IPS DF 6.9 (cell line): ENCODE measurements around the gene CBFA2T2.
"Not testable (repeated sequence)": the region's sequence is repeated elsewhere in the genome, so short reads cannot be mapped to it uniquely, and the experiment has no call there.

ENCODE experiments used
- DNase-seq: peaks from one replicate; pipeline ENCODE4 v3.0.0-alpha.2; 2013; ENCODE audit warnings: low read depth, low spot score
- H3K27ac ChIP-seq: one replicate; pipeline ENCODE4 v1.5.1; 2013; ENCODE audit warnings: low read length, control low read depth
- H3K27me3 ChIP-seq: 2 replicates; pipeline ENCODE4 v1.6.1; 2013; ENCODE audit warnings: mild to moderate bottlenecking, low read length; ENCODE audit not compliant: control insufficient read depth, insufficient read depth
- H3K36me3 ChIP-seq: 2 replicates; pipeline ENCODE4 v1.6.1; 2013; ENCODE audit warnings: low read length; ENCODE audit not compliant: control insufficient read depth, insufficient read depth
- H3K4me1 ChIP-seq: 2 replicates; pipeline ENCODE4 v1.6.1; 2013; ENCODE audit warnings: low read length; ENCODE audit not compliant: control insufficient read depth, insufficient read depth
- H3K4me3 ChIP-seq: 2 replicates; pipeline ENCODE4 v1.5.1; 2013; ENCODE audit warnings: mild to moderate bottlenecking, low read length
- H3K9me3 ChIP-seq: 2 replicates; pipeline ENCODE4 v1.6.1; 2013; ENCODE audit warnings: low read length, inconsistent platforms; ENCODE audit not compliant: control insufficient read depth, insufficient read depth
- WGBS: extraction: QIAGEN DNeasy Blood & Tissue Kit; methylation state at CpG from one replicate; pipeline ENCODE4 v1.1.7; 2013; ENCODE audit warnings: mixed read lengths, missing lambda C conversion rate; ENCODE audit not compliant: insufficient read length, insufficient coverage; 5-methylcytosine and 5-hydroxymethylcytosine counted together

CBFA2T2 gene

DNA sequence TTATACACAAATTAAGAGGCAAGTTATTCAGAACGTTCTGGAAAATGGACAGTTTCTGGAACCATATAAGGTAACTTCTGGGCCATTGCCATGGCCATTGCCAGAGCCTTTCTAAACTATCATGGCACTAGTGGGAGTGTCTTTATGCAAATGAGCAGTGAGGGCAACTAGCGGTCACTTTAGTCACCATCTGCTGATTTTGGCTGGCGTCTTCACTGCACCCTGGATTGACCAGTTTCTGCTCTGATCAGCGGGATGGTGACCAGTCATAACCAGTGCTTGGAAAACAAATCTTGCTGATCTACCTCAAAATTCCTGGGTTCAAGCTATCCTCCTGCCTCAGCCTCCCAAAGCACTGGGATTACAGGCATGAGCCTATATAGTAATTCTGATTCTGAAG, 39.0 kb upstream of the CBFA2T2 start:
- Histone ChIP-seq H3K4me3 (no peak overlapping the region), H3K4me1 (no peaks in the 10 kb centered on the region), H3K27ac (no peak overlapping the region), H3K36me3 (no peaks in the 10 kb centered on the region), H3K27me3 (no peaks in the 10 kb centered on the region), H3K9me3 (no peaks in the 10 kb centered on the region)
- DNase-seq: no peak
- no CpG with 5 or more reads among the region's 4 CpGs for WGBS

DNA sequence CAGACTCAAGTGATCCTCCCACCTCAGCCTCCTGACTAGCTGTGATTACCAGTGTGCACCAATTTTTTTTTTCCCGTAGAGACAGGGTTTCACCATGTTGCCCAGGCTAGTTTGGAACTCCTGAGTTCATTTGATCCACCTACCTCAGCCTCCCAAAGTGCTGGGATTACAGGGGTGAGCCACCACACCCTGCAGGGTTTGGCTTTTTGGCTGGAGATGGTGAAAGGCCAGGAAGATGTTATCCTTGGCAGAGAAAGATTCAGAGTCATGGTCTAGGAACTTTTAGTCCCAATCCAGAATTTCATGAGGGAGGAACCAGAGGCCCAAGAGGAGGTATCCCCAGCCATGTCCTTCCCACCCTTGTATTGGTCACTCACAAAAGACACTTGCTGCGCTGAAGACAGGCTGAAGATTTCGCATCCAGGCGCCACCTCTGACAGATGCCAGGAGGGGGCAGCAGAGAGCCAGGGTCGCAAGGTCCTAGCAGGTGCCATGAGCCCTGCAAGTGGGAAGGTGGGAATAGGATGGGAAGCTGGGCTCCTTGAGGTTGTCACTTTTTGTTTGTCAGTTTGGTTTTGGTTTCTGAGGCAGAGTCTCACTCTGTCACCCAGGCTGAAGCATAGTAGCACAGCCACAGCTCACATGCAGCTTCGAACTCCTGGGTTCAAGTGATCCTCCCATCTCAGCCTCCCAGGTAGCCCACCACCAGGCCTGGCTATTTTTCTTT, 32.8 kb upstream of the CBFA2T2 start:
- not testable (repeated sequence) for H3K4me3 ChIP-seq
- WGBS: no CpG with 5 or more reads among the region's 6 CpGs
- peak; percentile 83 for DNase-seq

DNA sequence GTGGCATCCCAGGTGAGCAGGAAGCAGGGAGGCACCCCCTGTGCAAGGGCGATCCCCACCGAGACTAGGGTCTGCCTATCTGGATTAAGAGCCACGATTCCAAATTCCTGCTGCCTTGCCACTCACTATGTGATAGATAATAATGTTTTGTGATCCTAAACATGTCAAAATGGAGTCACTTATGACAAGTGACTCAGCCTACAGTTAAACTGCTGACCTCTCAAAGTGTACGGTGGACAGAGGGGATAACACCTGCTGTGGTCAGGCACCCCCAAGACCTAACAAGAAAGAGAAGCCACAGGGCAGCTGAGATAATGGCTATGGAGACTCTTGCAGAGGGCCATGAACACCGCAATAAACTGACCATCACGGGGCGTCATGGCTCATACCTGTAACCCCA, 30.3 kb upstream of the CBFA2T2 start:
- H3K27me3 ChIP-seq: no peaks in the 10 kb centered on the region
- H3K4me3 ChIP-seq: no peak overlapping the region
- no peaks in the 10 kb centered on the region for H3K36me3 ChIP-seq
- WGBS: no CpG with 5 or more reads among the region's 7 CpGs
- no peak for DNase-seq
- no peaks in the 10 kb centered on the region for H3K4me1 ChIP-seq
- H3K9me3 ChIP-seq: no peaks in the 10 kb centered on the region
- H3K27ac ChIP-seq: no peak overlapping the region

More for the DNA sequence above, 32.8 kb upstream of the CBFA2T2 start:
- H3K4me1 ChIP-seq, H3K27ac ChIP-seq, H3K27me3 ChIP-seq, H3K9me3 ChIP-seq, H3K36me3 ChIP-seq: not testable (repeated sequence)

DNA sequence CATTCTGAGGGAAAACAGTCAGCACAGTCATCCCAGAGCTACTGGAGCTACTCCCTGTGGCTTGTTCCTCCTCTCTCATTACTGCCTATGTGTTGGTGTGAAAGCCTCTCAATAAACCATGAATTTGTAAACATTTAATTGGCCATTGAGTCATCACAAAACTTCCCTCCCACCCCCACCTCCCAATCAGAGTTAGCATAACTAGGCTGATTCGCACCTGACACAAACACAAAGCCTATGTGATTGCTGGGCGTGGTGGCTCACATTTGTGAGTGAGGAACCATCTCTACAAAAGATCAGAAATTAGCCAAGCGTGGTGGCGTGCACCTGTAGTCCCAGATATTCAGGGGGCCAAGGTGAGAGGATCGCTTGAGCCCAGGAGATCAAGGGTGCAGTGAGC, 29.2 kb upstream of the CBFA2T2 start:
- no CpG with 5 or more reads among the region's 5 CpGs for WGBS
- H3K4me3 ChIP-seq: no peak overlapping the region
- no peaks in the 10 kb centered on the region for H3K9me3 ChIP-seq
- no peaks in the 10 kb centered on the region for H3K27me3 ChIP-seq
- no peak for DNase-seq
- H3K27ac ChIP-seq: no peak overlapping the region
- H3K4me1 ChIP-seq: no peaks in the 10 kb centered on the region
- no peaks in the 10 kb centered on the region for H3K36me3 ChIP-seq

DNA sequence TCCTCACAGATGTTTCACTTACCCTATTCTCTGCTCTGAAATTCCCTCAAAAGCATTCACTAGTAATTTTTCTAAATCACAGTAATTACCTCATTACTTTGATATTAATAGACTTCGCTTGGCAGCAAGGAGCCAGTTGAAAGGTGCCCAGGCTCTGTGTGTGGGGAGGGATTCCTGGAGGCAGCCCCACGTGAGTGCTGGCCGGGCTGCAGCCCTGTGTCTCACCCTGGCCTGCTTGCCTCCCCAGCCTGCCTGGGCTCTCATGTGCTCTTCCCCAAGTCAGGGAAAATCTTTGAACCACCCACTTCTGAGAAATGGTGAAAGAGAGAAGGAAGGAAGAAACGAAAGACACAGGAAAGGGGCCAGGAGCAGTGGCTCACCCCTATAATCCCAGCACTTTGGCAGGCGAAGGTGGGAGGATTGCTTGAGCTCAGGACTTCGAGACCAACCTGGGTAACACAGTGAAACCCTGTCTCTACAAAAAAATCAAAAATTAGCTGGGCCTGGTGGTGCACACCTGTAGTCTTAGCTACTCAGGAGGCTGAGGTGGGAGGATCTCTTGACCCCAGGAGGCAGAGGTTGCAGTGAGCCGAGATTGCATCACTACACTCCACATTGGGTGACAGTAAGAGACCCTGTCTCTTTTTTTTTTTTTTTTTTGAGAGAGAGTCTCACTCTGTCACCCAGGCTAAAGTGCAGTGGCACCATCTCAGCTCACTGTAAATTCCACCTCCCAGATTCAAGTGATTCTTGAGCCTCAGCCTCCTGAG, 26.4 kb upstream of the CBFA2T2 start:
- H3K27ac ChIP-seq: no peak overlapping the region
- no peaks in the 10 kb centered on the region for H3K36me3 ChIP-seq
- no peaks in the 10 kb centered on the region for H3K4me1 ChIP-seq
- H3K27me3 ChIP-seq: no peaks in the 10 kb centered on the region
- no peaks in the 10 kb centered on the region for H3K9me3 ChIP-seq
- H3K4me3 ChIP-seq: no peak overlapping the region
- no CpG with 5 or more reads among the region's 7 CpGs for WGBS
- DNase-seq: no peak

DNA sequence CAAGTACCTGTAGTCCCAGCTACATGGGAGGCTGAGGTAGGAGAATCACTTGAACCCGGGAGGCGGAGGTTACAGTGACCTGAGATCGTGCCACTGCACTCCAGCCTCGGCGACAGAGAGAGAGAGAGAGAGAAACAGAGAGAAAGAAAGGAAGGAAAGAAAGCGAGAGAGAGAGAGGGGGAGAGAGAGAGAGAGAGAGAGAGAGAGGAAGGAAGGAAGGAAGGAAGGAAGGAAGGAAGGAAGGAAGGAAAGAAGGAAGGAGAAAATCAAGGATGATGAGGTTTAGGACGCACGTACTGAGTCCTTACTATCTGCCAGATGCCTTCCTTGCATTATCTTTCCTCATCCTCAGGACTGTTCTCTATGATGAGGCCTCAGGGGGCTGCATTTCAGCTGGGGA, 25.1 kb upstream of the CBFA2T2 start:
- H3K27ac ChIP-seq, H3K4me3 ChIP-seq, H3K4me1 ChIP-seq, DNase-seq, H3K27me3 ChIP-seq, H3K9me3 ChIP-seq, H3K36me3 ChIP-seq: not testable (repeated sequence)
- no CpG with 5 or more reads among the region's 8 CpGs for WGBS

DNA sequence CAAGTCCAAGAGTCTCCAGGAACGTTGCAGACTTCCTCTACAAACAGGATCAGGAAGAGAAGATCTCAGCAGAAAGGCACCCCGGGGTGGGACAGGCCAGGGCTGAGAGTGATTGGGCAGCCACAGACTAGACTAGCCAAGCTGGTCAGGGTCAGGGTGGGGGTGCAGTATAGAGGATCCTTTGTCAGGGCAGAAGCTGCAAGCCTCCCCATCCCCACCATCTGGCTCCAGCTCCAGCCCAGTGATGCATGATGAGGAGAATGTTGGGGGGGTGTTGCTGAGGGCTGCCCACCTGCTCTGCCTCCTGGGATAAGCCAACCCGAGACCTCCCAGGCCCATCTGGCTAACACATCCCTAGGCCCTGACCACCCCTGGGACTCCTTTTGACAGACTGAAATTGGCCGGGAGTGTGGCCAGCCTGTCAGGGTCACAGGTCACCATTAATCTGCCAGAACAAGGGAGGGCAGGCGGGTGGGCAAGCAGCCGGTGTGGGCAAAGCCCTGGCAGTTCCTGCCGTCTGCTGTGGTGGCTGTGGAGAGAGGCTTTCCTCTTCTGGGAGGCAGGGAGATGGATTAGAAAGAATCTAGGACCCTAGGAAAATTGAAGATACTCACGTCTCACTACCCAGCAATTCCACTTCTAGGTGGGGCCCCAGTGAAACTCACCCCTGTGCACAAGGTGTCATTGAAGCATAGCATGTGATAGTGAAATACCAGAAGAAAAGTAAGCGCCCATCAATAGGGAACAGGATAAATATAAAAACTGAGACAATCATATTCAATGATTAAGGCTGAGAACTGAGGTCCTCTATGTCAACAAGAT, 24.2 kb upstream of the CBFA2T2 start:
- WGBS: no CpG with 5 or more reads among the region's 9 CpGs
- Histone ChIP-seq H3K4me3 (no peak overlapping the region), H3K36me3 (no peaks in the 10 kb centered on the region), H3K27ac (no peak overlapping the region), H3K4me1 (no peaks in the 10 kb centered on the region), H3K27me3 (no peaks in the 10 kb centered on the region), H3K9me3 (no peaks in the 10 kb centered on the region)
- DNase-seq: no peak

DNA sequence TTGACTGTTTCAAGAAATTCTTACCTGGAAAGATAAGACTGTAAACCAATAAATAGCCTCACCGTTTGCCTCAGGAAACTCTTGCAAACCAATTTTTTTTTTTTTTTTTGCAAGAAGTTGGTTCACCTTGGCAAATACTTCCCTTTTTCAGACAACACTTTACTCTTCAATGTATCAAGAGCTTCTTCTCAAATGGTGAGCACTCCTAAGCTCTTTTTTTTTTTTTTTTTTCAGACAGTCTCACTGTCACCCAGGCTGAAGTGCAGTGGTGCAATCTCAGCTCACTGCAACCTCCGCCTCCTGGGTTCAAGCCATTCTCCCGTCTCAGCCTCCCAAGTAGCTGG, 23.6 kb upstream of the CBFA2T2 start:
- H3K36me3 ChIP-seq: no peaks in the 10 kb centered on the region
- no peaks in the 10 kb centered on the region for H3K9me3 ChIP-seq
- WGBS: no CpG with 5 or more reads among the region's 3 CpGs
- no peak for DNase-seq
- H3K4me1 ChIP-seq: no peaks in the 10 kb centered on the region
- no peak overlapping the region for H3K4me3 ChIP-seq
- H3K27ac ChIP-seq: no peak overlapping the region
- no peaks in the 10 kb centered on the region for H3K27me3 ChIP-seq

DNA sequence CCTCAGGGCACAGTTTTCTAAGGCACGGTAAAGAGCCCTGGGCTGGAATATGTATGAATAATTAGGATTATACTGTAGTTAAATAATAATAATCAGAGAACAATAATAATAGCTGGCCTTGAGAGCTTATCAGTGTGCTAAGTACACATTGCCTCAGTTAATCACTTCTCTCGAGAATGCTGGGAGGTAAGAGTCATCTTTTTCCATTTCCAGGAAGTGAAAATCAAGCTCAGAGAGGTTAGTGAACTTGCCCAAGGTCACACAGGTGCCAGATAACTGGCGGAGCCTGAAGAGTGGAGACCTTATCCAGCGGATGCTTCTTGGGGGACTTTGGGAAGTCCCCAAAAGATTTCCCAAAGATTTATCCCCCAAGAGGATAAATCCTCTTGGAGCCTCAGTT, 19.4 kb upstream of the CBFA2T2 start:
- H3K9me3 ChIP-seq: no peaks in the 10 kb centered on the region
- H3K4me1 ChIP-seq: peaks cover under 1% of the 10 kb centered on the region; the same call in 1 of the 2 replicates
- DNase-seq: no peak
- no peak overlapping the region for H3K4me3 ChIP-seq
- no peaks in the 10 kb centered on the region for H3K36me3 ChIP-seq
- H3K27me3 ChIP-seq: no peaks in the 10 kb centered on the region
- no peak overlapping the region for H3K27ac ChIP-seq
- WGBS: no CpG with 5 or more reads among the region's 4 CpGs

DNA sequence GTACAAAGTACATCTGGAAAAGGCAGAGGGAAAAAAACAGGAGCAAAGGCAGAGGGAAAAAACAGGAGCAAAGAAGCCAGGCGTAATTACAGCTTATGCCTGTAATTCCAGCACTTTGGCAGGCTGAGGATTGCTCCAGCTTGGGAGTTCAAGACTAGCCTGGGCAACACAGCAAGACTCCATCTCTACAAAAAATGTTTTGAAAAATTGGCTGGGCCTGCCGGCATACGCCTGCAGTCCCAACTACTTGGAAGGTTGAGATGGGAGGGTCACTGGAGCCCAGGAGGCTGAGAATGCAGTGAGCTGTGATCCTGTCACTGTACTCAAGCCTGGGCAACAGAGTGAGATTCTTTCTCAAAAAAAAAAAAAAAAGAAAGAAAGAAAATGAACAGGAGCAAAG, 19.0 kb upstream of the CBFA2T2 start:
- no CpG with 5 or more reads among the region's 3 CpGs for WGBS
- Histone ChIP-seq H3K9me3 (no peaks in the 10 kb centered on the region), H3K27me3 (no peaks in the 10 kb centered on the region), H3K4me1 (peaks cover 2% of the 10 kb centered on the region; the same call in 1 of the 2 replicates), H3K36me3 (no peaks in the 10 kb centered on the region), H3K4me3 (no peak overlapping the region), H3K27ac (no peak overlapping the region)
- no peak for DNase-seq
